GM12878 (cell line): Measurements from ENCODE around the gene SOX30. TPM values are rescaled to one million over a fixed set of nuclear protein-coding genes. Genes with fewer than 3 reads are reported as not detected.

Experiments used
- RAD51 ChIP-seq: fragments of 450-650 bp; IDR thresholded peaks from 2 replicates; pipeline ENCODE4 v1.6.1; 2016; ENCODE audit warnings: moderate library complexity, mild to moderate bottlenecking, inconsistent platforms
- polyA plus RNA-seq, 11 experiments: library from polyadenylated mRNA; depleted of rRNA in 4 of 11; unstranded in 6 of 11; stranded (reverse) in 5 of 11; fragments of >200 nt; fragmentation: Nextera tagmentation in 4 of 11; fragmentation: Illumina TruSeq in 1 of 11; extraction: Ambion mirVana in 4 of 11; extraction: Trizol in 1 of 11; gene quantifications; 1 replicate in 1 of 11; 2 replicates in 10 of 11; pipeline versions ENCODE4 v1.2.1 to v1.2.3, GENCODE V29; 2011 to 2016; ENCODE audit warnings: inconsistent platforms in 2 of 11, missing spikeins in 2 of 11, low read depth in 1 of 11
- total RNA-seq, 4 experiments: library from RNA; depleted of rRNA in 3 of 4; stranded (reverse); fragments of >200 nt in 3 of 4; fragmentation: Illumina TruSeq in 1 of 4; extraction: Trizol in 1 of 4; gene quantifications; 2 replicates each; pipeline versions ENCODE4 v1.2.1 to v1.2.3, GENCODE V29; 2013 to 2021
- TF ChIP-seq, protein P1 (sequence below): fragments of 450-650 bp; IDR thresholded peaks from 2 replicates; pipeline ENCODE4 v1.6.1; 2017; ENCODE audit warnings: antibody characterized with exemption, mild to moderate bottlenecking, moderate library complexity
- TF ChIP-seq, protein P2 (sequence below): fragments of 450-650 bp; formaldehyde crosslinking; IDR thresholded peaks from 2 replicates; pipeline ENCODE4 v1.5.0; 2022; ENCODE audit warnings: mild to moderate bottlenecking, missing genetic modification characterization
- TF ChIP-seq, protein P3 (sequence below): IDR thresholded peaks from 2 replicates; pipeline ENCODE4 v1.6.1; 2011; ENCODE audit warnings: low read depth, low read length, improper control_type of control experiment, borderline replicate concordance

Gene SOX30
- total and polyA plus RNA-seq, 10 of the 15 experiments (the other 5 are each of a cell fraction or from before 2014, with no cell fraction given): 0.06 to 0.32 (median 0.10) TPM; not detected in 2

DNA sequence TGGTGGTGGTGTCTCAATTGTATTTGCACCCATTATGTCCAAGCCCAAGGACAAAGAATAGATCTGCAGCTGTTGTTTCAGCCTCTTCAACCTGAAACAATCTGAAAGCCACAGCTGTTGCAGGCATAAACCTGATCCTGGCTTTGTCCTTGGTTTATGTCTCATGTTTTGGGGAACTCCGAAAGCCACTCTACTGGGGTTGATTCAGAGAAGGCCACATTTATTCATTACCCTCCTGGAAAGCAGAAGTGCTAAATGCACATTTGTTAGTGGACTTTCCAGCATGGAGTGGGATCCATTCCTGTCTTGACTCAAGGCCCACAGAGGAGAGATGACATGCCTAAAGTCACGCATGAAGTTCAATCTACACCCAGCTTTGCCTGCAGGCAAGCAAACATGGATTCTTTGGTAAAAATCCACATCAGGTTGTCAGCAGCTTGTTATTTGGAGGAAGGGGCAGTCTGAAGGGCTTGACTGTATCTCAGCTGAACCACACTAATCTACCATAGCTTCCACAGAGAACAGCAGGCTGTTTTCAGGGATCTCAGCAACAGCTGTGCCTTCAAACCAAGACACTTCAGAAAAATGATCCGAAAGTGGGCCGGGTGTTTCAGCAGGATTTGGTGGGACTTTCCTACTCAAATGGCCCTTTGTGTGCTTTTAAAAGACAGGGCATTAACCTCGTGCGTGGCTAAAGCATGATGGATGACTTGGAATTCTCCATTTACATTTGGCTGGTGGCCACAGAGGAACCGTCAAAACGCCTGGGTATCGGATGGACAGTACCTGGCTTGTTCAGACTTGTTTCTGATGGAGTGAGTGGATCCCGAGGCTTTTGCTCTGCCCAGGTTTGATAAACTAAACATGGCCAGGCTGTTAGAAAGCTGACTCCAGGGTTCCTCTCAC lies 40.4 kb downstream of the SOX30 start (continued):
- TF ChIP-seq, protein P1, sequence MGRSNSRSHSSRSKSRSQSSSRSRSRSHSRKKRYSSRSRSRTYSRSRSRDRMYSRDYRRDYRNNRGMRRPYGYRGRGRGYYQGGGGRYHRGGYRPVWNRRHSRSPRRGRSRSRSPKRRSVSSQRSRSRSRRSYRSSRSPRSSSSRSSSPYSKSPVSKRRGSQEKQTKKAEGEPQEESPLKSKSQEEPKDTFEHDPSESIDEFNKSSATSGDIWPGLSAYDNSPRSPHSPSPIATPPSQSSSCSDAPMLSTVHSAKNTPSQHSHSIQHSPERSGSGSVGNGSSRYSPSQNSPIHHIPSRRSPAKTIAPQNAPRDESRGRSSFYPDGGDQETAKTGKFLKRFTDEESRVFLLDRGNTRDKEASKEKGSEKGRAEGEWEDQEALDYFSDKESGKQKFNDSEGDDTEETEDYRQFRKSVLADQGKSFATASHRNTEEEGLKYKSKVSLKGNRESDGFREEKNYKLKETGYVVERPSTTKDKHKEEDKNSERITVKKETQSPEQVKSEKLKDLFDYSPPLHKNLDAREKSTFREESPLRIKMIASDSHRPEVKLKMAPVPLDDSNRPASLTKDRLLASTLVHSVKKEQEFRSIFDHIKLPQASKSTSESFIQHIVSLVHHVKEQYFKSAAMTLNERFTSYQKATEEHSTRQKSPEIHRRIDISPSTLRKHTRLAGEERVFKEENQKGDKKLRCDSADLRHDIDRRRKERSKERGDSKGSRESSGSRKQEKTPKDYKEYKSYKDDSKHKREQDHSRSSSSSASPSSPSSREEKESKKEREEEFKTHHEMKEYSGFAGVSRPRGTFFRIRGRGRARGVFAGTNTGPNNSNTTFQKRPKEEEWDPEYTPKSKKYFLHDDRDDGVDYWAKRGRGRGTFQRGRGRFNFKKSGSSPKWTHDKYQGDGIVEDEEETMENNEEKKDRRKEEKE: no peak
- no peak for TF ChIP-seq RAD51
- TF ChIP-seq, protein P2, sequence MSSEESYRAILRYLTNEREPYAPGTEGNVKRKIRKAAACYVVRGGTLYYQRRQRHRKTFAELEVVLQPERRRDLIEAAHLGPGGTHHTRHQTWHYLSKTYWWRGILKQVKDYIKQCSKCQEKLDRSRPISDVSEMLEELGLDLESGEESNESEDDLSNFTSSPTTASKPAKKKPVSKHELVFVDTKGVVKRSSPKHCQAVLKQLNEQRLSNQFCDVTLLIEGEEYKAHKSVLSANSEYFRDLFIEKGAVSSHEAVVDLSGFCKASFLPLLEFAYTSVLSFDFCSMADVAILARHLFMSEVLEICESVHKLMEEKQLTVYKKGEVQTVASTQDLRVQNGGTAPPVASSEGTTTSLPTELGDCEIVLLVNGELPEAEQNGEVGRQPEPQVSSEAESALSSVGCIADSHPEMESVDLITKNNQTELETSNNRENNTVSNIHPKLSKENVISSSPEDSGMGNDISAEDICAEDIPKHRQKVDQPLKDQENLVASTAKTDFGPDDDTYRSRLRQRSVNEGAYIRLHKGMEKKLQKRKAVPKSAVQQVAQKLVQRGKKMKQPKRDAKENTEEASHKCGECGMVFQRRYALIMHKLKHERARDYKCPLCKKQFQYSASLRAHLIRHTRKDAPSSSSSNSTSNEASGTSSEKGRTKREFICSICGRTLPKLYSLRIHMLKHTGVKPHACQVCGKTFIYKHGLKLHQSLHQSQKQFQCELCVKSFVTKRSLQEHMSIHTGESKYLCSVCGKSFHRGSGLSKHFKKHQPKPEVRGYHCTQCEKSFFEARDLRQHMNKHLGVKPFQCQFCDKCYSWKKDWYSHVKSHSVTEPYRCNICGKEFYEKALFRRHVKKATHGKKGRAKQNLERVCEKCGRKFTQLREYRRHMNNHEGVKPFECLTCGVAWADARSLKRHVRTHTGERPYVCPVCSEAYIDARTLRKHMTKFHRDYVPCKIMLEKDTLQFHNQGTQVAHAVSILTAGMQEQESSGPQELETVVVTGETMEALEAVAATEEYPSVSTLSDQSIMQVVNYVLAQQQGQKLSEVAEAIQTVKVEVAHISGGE (CRISPR knock-in tag): no peak
- TF ChIP-seq, protein P3, sequence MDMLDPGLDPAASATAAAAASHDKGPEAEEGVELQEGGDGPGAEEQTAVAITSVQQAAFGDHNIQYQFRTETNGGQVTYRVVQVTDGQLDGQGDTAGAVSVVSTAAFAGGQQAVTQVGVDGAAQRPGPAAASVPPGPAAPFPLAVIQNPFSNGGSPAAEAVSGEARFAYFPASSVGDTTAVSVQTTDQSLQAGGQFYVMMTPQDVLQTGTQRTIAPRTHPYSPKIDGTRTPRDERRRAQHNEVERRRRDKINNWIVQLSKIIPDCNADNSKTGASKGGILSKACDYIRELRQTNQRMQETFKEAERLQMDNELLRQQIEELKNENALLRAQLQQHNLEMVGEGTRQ: no peak
